ENCODE measurements around the gene KLLN.
A peak's percentile ranks its signal among the peaks of the same experiment; 100 is the strongest.
"Not testable (repeated sequence)": the region's sequence is repeated elsewhere in the genome, so short reads cannot be mapped to it uniquely, and the experiment has no call there.

Gene KLLN

DNA sequence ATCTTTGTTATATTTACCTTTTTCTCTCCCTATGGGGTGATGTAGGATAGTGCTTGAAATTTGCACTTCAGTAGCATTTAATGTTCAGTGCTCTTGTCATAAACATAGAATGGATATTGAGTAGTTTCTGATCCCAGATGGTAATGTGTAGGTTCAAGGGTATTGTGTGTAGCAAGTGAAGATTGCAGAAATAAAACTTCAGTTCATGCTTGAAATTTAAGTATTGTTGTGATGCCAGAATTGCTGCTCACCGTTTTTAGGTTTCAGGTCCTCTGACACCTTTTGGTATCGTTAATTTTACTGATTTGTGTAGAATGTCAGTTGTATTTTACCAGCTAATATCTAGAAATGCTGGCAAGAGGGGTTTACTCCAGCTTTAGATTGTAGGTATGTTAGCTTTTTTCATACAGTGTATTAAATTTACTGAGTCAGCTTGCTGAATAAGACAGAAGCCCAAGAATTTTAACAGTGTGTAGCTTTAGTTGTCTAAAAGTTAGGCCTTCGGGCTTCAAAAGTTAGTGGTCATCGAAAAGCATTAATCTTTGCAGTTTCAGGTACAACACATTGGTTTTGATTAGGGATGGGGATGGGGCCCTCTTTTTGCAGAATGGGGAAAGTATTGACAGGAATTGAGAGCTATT, 2.0 kb upstream of the KLLN start:
- DNase-seq = no peak

DNA sequence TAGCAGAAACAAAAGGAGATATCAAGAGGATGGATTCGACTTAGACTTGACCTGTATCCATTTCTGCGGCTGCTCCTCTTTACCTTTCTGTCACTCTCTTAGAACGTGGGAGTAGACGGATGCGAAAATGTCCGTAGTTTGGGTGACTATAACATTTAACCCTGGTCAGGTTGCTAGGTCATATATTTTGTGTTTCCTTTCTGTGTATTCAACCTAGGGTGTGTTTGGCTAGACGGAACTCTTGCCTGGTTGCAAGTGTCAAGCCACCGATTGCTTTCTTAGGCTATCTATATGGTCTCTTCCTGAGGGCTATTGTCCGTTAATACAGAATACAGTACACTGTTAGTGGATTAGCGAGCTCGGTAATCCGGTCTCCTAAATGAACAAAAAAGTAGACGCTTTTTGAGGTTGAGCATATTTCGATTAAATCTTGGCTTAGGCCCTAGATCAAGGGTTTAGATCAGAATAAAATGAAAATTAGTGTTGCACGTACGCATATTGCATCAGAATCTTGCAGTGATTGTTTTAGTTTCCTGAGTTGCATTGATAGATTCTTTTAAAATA, 1.2 kb upstream of the KLLN start:
- peak; percentile 35 for DNase-seq

DNA sequence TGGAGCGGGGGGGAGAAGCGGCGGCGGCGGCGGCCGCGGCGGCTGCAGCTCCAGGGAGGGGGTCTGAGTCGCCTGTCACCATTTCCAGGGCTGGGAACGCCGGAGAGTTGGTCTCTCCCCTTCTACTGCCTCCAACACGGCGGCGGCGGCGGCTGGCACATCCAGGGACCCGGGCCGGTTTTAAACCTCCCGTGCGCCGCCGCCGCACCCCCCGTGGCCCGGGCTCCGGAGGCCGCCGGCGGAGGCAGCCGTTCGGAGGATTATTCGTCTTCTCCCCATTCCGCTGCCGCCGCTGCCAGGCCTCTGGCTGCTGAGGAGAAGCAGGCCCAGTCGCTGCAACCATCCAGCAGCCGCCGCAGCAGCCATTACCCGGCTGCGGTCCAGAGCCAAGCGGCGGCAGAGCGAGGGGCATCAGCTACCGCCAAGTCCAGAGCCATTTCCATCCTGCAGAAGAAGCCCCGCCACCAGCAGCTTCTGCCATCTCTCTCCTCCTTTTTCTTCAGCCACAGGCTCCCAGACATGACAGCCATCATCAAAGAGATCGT, 690 bp upstream of the KLLN start:
- not testable (repeated sequence) for DNase-seq

DNA sequence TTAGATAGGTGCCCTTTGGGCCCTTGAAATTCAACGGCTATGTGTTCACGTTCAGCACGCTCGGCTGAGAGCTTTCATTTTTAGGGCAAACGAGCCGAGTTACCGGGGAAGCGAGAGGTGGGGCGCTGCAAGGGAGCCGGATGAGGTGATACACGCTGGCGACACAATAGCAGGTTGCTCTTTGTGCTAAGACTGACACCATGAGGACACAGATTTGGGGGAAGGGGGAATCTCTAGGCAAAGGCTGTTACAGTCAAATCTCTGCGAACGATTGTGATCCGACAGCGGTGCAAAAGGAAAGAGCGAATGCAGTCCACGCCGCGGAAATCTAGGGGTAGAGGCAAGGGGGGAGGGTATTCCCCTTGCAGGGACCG, 667 bp downstream of the KLLN start:
- DNase-seq = no peak

DNA sequence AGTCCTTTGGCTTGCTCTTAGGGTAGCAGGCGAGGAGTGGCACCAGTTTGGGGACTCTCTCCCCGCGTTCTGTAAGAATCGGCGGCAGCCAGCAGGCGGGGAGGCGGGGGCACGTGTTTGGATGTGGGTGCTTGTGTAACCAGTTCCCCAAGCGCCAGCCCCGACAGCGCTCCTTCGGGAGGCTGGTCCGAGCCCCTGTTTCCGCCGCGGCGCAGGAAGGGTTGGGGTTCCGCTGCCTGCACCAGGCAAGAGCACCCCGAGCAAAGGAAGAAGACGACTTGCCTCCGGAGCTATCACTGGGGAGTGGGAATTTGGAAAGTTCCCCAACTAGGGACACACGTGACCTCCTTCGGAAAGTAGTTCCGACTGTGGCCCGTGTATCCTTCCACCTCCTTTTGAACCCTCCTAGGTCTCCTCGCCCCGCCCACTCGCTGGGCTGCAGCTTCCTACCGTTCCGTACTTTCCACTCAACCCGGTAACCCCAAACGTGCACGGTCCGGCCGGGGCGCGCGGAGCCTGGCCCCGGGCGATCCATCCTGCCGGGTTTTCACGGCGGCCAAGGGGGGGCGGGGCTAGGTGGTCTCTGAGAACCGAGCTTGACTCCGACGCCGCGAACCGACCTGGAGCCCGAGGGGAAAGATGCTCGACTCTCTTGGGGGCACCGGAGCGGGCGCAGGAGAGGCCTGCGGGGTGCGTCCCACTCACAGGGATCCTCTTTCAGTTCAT, 1.2 kb downstream of the KLLN start:
- peak; percentile 99 for DNase-seq

DNA sequence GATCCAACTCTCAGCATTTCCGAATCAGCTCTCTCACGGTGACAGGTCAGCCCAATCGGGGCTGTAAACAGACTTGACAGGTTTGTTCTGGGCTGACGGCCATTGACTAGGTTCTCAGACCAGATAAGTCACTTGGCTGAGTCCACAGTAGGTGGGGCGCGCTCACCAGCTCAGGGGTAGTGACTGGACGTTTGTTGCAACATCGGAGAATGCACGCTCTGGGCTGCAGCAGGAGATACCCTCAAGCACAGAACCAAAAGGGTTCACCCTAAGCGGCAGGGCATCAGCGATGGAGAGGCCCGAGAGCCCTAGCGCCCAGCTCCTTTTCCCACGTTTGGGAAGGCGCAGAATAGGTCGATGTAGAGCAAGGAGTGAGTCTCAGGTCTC, 1.8 kb downstream of the KLLN start:
- DNase-seq = peak; percentile 82

DNA sequence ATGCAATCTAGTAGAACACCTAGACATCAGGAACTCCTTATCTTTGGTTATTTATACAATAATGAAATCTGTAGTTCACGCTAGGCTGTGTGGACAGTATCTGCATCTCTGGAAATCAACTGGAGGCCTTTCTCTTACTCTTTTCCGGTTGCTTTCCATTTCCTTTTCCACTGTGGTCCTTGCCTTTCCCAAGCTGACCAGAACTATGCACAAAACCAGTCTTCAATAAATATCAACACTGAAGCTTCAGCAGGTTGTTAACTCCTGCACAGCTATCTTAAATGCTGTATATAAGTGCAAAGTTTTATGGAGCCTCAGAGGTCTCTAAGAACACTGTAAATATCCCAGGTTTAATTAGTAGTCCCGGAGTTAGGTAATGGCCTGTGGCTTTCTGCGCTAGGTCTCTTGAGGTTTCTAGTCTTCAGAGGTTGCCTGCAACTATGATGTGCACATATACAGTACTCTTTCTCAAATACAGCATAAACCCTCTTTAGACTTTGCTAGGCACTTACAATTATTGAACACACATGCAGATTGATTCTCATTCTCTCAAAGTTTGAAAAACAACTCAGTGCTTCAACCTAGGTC, 2.4 kb downstream of the KLLN start:
- no peak for DNase-seq

DNA sequence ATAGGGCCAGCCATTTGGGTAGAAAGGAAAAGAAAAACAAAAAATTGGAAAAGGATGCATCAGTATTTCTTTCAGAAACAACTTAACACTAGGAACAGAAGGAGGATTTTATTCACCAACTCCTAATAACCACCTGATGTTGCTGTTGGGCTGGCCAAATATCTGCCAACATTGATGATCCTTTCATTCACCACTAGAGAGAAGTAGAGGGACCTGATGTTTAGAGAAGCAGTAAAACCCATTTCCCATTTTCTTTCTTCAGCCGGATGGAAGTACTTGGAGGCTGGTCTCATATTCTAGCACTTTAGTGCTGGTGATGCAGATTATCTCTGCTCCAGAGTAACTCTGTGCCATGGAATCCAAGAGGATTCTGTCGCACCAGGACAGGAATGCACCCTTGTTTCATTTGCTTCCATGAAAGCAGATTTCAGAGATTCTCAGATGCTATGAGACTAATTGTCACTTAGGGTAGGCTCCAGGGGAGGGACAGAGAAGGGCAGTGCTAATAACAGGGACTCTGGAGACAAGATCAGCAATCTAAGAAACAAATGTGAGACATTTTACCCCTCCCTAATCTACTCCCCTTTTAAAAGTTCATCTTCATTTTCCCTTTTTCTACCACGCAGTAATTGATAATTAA, 3.1 kb downstream of the KLLN start:
- peak; percentile 76 for DNase-seq

DNA sequence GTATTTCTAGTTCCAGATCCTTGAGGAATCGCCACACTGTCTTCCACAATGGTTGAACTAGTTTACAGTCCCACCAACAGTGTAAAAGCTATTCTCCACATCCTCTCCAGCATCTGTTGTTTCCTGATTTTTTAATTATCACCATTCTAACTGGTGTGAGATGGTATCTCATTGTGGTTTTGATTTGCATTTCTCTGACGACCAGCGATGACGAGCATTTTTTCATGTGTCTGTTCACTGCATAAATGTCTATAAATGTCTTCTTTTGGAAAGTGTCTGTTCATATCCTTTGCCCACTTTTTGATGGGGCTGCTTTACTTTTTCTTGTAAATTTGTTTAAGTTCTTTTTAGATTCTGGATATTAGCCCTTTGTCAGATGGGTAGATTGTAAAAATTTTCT, 7.7 kb downstream of the KLLN start:
- not testable (repeated sequence) for DNase-seq

DNA sequence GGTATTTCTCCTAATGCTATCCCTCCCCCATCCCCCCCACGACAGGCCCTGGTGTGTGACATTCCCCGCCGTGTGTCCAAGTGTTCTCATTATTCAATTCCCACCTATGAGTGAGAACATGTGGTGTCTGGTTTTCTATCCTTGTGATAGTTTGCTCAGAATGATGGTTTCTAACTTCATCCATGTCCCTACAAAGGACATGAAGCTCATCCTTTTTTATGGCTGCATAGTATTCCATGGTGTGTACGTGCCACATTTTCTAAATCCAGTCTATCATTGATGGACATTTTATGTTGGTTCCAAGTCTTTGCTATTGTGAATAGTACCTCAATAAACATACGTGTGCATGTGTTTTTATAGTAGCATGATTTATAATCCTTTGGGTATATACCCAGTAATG, 8.1 kb downstream of the KLLN start:
- DNase-seq = not testable (repeated sequence)

DNA sequence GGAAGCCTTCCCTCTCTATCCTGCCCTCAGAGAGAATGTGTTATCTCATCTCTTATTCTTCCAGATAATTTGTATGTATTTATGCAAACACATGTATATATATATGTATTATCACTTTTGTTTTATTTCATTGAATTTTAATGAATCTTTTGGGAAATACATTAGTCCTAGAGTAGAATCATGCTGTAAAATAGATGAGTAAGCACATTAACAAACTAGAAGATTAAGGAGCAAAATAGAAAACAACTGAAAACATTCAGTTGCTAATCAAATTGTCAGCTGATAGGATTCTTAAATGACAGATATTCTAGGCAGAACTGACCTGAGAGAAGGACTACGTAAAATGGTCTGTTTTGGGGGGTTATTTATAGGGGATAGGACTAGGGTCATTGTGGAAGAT, 11.2 kb downstream of the KLLN start:
- no peak for DNase-seq

DNA sequence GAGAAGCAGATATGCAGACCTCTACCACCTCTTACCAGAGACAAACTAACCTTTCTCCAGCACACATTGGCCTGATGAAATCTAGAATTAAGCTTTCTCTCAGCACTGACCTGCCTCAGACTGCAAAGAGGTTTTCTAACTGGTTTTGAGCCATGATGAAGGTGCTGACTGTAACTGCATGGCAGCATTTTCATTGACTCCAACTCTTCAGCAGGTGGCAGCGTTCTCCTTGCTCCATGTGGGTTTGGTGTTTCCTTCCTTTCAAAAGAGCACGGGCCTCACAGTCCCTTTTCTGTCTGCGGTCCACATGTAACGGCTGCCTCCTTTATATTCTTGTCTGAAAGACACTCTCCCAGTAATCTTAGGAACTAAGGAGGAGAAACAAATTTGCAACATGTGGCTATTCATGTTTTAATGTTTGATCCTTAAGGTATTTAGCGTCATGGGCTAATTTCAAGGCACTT, 12.6 kb downstream of the KLLN start:
- DNase-seq = peak; percentile 60

DNA sequence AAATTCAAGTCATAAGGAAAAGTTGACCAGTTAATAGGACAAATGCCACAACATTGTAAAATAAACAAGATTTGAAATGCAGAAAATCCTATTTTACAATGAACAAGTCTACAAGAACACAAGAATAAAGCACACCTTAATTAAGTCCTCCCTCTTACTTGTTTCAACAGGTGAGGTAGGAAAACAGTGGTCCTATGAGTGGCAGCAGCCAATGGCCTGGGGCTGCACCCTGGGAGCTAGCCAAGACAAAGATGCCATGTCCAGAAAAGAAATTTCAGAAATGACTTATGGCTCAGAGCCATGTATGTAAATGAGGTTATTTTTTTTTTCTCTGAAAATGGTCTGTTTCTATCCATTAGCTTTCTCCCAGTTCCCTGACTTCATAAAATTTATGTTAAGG, 14.3 kb downstream of the KLLN start:
- DNase-seq = no peak

DNA sequence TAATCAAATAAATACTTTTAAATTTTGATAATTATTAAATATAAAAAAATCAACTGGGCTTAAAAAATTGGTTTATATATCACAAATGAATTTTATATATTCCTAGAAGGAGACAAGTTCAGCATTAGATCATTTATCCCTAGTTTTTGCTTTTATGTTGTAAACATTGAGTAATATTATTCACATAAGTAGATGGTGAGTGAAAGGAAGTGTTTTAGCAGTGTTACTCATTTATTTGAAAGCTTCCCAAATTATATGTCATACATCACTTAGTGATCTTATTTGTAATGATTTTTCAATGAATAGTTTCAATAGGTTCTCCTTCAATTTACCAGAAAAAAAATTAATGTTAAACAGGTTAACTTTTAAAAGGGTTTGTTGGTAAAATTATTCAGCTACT, 15.8 kb downstream of the KLLN start:
- peak; percentile 81 for DNase-seq

DNA sequence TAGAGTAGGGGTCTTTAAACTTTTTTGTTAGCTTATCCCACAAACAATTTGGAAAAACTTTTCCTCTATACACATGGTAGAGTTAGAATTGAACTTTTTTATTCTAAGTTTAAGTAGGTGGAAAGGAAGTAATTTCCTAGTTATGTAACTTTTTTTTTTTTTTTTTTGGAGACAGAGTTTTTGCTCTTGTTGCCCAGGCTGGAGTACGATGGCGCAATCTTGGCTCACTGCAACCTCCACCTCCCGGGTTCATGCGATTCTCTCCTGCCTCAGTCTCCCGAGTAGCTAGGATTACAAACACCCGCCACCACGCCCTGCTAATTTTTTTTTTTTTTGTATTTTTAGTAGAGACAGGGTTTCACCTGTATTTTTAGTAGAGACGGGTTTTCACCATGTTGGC, 16.6 kb downstream of the KLLN start:
- DNase-seq = not testable (repeated sequence)

DNA sequence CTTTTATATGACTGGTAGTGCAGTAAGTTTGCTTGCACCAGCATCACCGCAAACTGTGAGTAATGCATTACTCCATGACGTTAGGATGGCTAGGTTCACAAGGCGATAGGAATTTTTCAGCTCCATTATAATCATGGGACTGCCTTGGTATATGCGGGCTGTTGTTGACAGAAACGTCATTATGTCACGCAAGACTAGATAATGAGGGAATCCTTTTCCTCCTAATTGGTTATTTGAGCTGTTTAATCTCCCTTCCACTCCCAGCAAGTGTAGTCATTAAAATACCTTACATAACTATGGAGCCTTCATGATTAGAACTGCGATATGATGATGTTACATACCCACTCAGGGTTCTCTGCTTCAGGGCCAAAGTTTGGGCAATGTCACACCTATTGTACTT, 17.3 kb downstream of the KLLN start:
- peak; percentile 91 for DNase-seq

DNA sequence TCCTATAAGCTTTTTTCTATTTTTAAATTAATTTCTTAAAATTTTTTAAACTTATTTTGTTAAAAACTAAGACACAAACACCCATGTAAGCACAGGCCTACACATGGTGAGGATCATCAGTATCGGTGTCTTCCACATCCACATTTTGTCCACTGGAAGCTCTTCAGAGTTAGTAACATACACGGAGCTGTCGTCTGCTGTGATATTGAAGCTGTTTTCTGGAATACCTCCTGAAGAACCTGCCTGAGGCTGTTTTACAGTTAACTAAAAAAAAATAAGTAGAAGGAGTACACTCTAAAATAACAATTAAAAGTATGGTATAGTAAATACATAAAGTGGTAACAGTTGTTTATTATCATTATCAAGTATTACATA, 17.7 kb downstream of the KLLN start:
- no peak for DNase-seq

DNA sequence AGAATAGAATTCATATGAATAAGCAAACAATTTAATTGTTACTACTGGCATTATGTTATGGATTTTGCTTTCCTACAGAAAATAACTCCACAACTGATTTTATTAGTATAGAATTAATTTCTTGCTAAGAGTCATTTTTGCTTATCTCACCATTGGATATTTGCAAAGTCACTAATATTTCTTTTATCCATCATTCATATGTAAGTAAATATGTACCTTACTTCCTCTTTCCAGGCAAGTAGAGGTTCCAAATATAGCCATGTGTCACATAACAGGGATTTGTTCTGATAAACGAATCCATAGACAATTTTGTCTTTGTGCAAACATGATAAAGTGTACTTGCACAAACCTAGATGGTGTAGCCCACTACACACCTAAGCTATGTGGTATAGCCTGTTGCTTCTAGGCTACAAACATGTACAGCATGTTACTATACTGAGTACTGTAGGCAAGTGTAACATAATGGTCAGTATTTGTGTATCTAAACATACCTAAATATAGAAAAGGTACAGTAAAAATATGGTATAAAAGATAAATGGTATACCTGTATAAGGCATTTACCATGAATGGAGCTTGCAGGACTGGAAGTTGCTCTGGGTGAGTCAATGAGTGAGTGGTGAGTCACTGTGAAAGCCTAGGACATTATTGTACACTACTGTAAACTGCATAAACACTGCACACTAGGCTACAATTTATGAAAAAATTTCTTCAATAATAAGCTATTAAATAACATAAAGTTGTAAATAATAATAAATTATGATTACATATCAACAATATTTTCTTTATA, 18.3 kb downstream of the KLLN start:
- DNase-seq = peak; percentile 74

DNA sequence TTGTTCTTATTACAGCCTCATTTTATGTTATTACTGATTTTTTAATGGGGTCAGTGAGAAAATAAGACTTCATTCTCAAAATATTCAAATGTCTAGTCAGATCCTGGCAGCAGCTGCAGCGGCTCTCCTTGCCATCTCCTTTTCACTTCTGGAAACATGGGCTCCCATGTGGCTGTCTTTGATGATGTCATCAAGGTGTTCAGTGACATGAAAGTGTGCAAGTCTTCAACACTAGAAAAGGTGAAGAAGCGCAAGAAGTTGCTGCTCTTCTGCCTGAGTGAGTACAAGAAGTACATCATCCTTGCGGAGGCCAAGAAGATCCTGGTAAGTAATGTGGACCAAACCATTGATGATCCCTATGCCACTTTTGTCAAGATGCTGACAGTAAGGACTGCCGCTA, 19.6 kb downstream of the KLLN start:
- DNase-seq = no peak

DNA sequence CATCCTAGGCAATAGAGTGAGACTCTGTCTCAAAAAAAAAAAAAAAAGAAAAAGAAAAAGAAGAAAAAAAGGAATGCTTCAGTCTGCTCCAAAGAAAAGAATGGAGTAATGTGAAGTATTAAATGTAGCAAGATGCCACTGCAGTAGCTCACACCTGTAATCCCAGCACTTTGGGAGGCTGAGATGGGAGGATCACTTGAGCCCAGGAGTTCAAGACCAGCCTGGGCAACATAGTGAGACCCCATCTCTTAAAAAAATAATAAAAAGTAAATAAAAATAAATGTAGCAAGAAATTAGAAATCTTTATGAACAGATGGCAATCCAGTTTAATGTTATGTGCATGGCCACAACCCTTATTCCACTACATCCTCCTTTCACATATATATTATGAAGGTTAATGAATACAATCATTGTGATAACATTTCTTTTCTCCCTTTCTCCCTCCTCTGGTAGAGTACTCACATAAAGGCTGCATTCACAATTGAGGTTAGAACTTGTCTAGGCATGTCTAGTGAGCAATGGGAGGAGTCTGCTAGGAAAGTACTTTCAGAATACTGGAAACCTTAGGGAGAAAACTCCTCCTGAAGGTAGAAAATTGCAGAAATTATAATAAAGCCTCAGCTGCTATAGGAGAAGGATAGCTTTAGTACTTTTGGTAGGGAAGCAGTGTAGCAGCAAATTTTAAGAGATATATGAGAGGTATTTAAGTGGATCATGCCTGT, 20.4 kb downstream of the KLLN start:
- DNase-seq = no peak

DNA sequence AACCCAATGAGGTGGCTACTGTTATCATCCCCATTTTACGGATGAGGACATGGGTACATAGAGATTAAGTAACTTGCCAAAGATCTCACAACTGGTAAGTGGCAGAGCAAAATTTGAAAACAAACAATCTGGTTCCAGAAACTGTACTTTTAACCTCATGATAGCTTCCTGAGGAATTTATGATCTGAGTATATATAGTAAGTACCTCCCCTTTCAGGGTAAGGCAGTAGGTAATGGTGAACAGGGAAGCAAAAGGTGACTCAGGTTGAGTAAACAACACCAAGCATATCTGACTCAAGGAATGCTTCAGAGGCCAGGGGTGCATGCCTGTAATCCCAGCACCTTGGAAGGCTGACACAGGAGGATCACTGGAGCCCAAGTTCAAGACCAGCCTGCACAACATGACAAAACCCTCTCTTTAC, 21.1 kb downstream of the KLLN start:
- no peak for DNase-seq

DNA sequence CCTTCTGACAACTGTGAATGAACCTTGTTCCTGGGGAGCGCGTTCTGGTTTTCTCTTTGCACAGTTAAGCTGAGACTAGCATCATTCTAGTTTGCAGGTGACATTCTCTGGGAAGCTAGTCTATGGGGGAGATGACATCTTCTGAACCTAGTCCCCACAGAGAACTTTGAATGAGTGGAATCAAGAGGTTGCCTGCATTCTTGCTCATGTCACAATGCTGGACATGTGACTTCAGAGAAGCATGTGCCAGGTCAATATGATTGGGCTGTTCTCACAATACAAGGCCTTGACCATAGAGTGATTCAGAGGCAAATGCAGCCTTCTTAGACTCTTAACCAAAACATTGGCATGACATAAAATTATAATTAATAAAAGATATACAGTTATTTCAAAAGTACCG, 22.1 kb downstream of the KLLN start:
- no peak for DNase-seq
